Renal cortex interstitium (tissue), 3 donors: ENCODE results near the gene TM7SF2. TPM values are rescaled to one million over a fixed set of nuclear protein-coding genes. Genes with fewer than 3 reads are reported as not detected.

Source experiments
- polyA plus RNA-seq, 3 donors: library from polyadenylated mRNA; unstranded; fragments of 120-200 nt; gene quantifications; one replicate each; pipeline ENCODE4 v1.2.1, GENCODE V29; 2013; ENCODE audit not compliant: insufficient read length in 3 of 3

Gene TM7SF2
- polyA plus RNA-seq, 3 donors, result 66.3 to 91.9 (median 82.8) TPM

Other genes starting within 250 kb of the TM7SF2 start
- gene EHD1, start 233.3 kb upstream of the TM7SF2 start, polyA plus RNA-seq, result 10 to 100 TPM; 54.8 to 67.9 (median 60.8) TPM
- gene ATG2A, start 194.7 kb upstream of the TM7SF2 start, polyA plus RNA-seq, result 10 to 100 TPM; 16.7 to 25.3 (median 21.7) TPM
- 10 to 100 TPM; 15.2 to 18.4 (median 16.1) TPM for gene PPP2R5B, start 187.2 kb upstream of the TM7SF2 start, polyA plus RNA-seq
- gene GPHA2, start 176.0 kb upstream of the TM7SF2 start, polyA plus RNA-seq, result 1 to 10 TPM; 1.6 to 3.0 (median 2.4) TPM
- gene MAJIN, start 139.8 kb upstream of the TM7SF2 start, polyA plus RNA-seq, result 1 to 10 TPM in 2 of 3 donors, under 1 TPM in 1; 0.76 to 1.2 (median 1.1) TPM
- gene BATF2, start 114.9 kb upstream of the TM7SF2 start, polyA plus RNA-seq, result 1 to 10 TPM; 2.3 to 3.5 (median 3.0) TPM
- 10 to 100 TPM; 49.0 to 73.9 (median 63.6) TPM for gene ARL2, start 97.7 kb upstream of the TM7SF2 start, polyA plus RNA-seq
- gene SNX15, start 84.4 kb upstream of the TM7SF2 start, polyA plus RNA-seq, result 10 to 100 TPM; 21.4 to 33.1 (median 27.1) TPM
- 10 to 100 TPM in 2 of 3 donors, 1 to 10 TPM in 1; 8.8 to 18.6 (median 10.5) TPM for gene SAC3D1, start 70.7 kb upstream of the TM7SF2 start, polyA plus RNA-seq
- 10 to 100 TPM in 2 of 3 donors, 1 to 10 TPM in 1; 9.5 to 14.5 (median 10.7) TPM for gene NAALADL1, start 53.3 kb upstream of the TM7SF2 start, polyA plus RNA-seq
- 10 to 100 TPM; 16.3 to 24.5 (median 20.1) TPM for gene CDCA5, start 27.8 kb upstream of the TM7SF2 start, polyA plus RNA-seq
- 10 to 100 TPM; 26.6 to 38.4 (median 30.7) TPM for gene ZFPL1, start 27.6 kb upstream of the TM7SF2 start, polyA plus RNA-seq
- 100 to 1,000 TPM in 2 of 3 donors, 10 to 100 TPM in 1; 85.0 to 146 (median 138) TPM for gene VPS51, start 15.7 kb upstream of the TM7SF2 start, polyA plus RNA-seq
- gene ZNHIT2, start 5.8 kb downstream of the TM7SF2 start, polyA plus RNA-seq, result 1 to 10 TPM; 5.3 to 9.4 (median 9.1) TPM
- 100 to 1,000 TPM; 528 to 810 (median 808) TPM for gene FAU, start 10.3 kb downstream of the TM7SF2 start, polyA plus RNA-seq
- gene MRPL49, start 10.4 kb downstream of the TM7SF2 start, polyA plus RNA-seq, result 10 to 100 TPM; 55.7 to 59.3 (median 57.2) TPM
- 10 to 100 TPM; 47.9 to 53.6 (median 52.1) TPM for gene SYVN1, start 22.6 kb downstream of the TM7SF2 start, polyA plus RNA-seq
- not detected for gene SPDYC, start 58.4 kb downstream of the TM7SF2 start, polyA plus RNA-seq
- gene CAPN1, start 70.1 kb downstream of the TM7SF2 start, polyA plus RNA-seq, result 100 to 1,000 TPM in 2 of 3 donors, 10 to 100 TPM in 1; 82.9 to 105 (median 104) TPM
- 10 to 100 TPM; 23.8 to 31.1 (median 27.8) TPM for gene POLA2, start 150.1 kb downstream of the TM7SF2 start, polyA plus RNA-seq
- 10 to 100 TPM in 2 of 3 donors, 1 to 10 TPM in 1; 8.8 to 12.7 (median 11.3) TPM for gene CDC42EP2, start 203.0 kb downstream of the TM7SF2 start, polyA plus RNA-seq
- 10 to 100 TPM; 87.8 to 95.3 (median 90.7) TPM for gene DPF2, start 222.0 kb downstream of the TM7SF2 start, polyA plus RNA-seq
- under 1 TPM; 0.53 to 0.83 (median 0.56) TPM for gene TIGD3, start 242.9 kb downstream of the TM7SF2 start, polyA plus RNA-seq